Right lobe of liver (tissue), 4 donors: ENCODE measurements around the gene RRAGD.

Experiments used
- POLR2A ChIP-seq: fragments of 450-650 bp; IDR thresholded peaks from one replicate; pipeline ENCODE4 v1.6.1; 2017; ENCODE audit warnings: antibody characterized with exemption, mild to moderate bottlenecking
- TF ChIP-seq, protein P1 (sequence below), 4 donors: fragments of 200-600 bp in 3 of 4; fragments of 450-650 bp in 1 of 4; IDR thresholded peaks; one replicate each; pipeline versions ENCODE4 v1.5.1 to v1.8.0; 2016 to 2022; ENCODE audit warnings: antibody characterized with exemption in 4 of 4, mild to moderate bottlenecking in 2 of 4
- donor health status: DM: no; HTN: no; CAD: no.
- donor health status: DM: no; HTN: no; CAD: no.
- donor health status: DM: no; HTN: yes; CAD: no.

DNA sequence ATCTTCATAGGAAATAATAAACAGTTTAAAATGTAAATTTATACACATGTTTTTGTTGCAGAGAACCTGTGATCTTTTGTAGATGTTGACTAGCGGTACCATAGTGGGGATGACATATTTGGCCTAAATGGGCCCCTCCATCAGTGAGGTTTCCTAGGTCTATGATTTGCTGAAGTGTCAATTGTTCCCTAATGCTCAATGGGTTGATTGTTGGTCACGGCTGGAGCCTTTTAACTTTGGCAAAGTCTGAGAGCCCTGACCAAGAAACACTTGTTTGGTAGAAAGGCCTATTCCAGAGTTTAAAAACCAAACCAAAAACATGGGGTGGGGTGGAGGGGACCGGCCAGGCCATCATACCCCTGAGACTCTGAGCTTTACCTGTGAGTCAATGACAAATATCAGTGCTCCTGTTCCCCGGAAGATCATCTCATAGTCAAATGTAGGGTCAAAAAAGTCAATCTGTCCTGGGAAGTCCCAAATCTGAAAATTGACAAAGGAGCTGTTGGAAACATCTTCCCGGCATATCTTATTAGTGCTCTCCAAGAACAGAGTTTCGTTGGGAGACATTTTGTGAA is 25.1 kb downstream of the RRAGD start:
- TF ChIP-seq, protein P1, sequence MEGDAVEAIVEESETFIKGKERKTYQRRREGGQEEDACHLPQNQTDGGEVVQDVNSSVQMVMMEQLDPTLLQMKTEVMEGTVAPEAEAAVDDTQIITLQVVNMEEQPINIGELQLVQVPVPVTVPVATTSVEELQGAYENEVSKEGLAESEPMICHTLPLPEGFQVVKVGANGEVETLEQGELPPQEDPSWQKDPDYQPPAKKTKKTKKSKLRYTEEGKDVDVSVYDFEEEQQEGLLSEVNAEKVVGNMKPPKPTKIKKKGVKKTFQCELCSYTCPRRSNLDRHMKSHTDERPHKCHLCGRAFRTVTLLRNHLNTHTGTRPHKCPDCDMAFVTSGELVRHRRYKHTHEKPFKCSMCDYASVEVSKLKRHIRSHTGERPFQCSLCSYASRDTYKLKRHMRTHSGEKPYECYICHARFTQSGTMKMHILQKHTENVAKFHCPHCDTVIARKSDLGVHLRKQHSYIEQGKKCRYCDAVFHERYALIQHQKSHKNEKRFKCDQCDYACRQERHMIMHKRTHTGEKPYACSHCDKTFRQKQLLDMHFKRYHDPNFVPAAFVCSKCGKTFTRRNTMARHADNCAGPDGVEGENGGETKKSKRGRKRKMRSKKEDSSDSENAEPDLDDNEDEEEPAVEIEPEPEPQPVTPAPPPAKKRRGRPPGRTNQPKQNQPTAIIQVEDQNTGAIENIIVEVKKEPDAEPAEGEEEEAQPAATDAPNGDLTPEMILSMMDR (IDR thresholded peaks at IDR 0.05): no peak
- no peak for TF ChIP-seq POLR2A
